ENCODE measurements around the gene EEF1AKMT3.

EEF1AKMT3 gene

GRCh38 chr12:57724003-57724935 is 48.1 kb upstream of the EEF1AKMT3 start:
- DNase-seq: no peak
- Histone ChIP-seq H3K4me2 (ENCODE audit: low read depth, low read length) (no peak overlapping the region), H3K79me2 (ENCODE audit: low read length) (no peaks in the 10 kb centered on the region), H3K36me3 (replicated peaks; ENCODE audit: insufficient read depth, low read length) (no peaks in the 10 kb centered on the region; the same call in 1 of the 2 replicates), H3F3A (ENCODE audit: insufficient read depth, low read length) (no peaks in the 10 kb centered on the region; the same call in 1 of the 2 replicates), H3K9me3 (replicated peaks; ENCODE audit: insufficient read depth, low read length) (no peaks in the 10 kb centered on the region), H3K27me3 (replicated peaks; ENCODE audit: insufficient read depth, low read length) (no peaks in the 10 kb centered on the region), H3K27ac (ENCODE audit: low read length) (no peak overlapping the region), H3K4me3 (ENCODE audit: low read length) (no peak overlapping the region), H2AFZ (ENCODE audit: low read length) (no peak overlapping the region), H3K4me1 (ENCODE audit: low read length) (no peaks in the 10 kb centered on the region), H3K9me2 (replicated peaks; ENCODE audit: insufficient read depth, low read length) (no peaks in the 10 kb centered on the region), H3K9ac (ENCODE audit: low read length) (no peak overlapping the region), H4K20me1 (ENCODE audit: insufficient read depth, low read length) (no peaks in the 10 kb centered on the region)
- TF ChIP-seq EZH2 (optimal IDR thresholded peaks at IDR 0.05; ENCODE audit: low read depth, low read length): no peak
- TF ChIP-seq CTCF (IDR thresholded peaks at IDR 0.05; ENCODE audit: low read length): no peak
- no peak for TF ChIP-seq EZH2phosphoT487 (IDR thresholded peaks at IDR 0.05; ENCODE audit: low read length)

- Histone ChIP-seq H2AFZ (ENCODE audit: low read length) (no peak overlapping the region), H3K36me3 (replicated peaks; ENCODE audit: insufficient read depth, low read length) (no peaks in the 10 kb centered on the region), H3K4me3 (ENCODE audit: low read length) (no peak overlapping the region), H3K4me1 (ENCODE audit: low read length) (no peaks in the 10 kb centered on the region), H3K9me2 (replicated peaks; ENCODE audit: insufficient read depth, low read length) (no peaks in the 10 kb centered on the region), H3K27me3 (replicated peaks; ENCODE audit: insufficient read depth, low read length) (no peaks in the 10 kb centered on the region), H3K9ac (ENCODE audit: low read length) (no peak overlapping the region), H3K79me2 (ENCODE audit: low read length) (no peaks in the 10 kb centered on the region), H3F3A (ENCODE audit: insufficient read depth, low read length) (no peaks in the 10 kb centered on the region; the same call in 1 of the 2 replicates), H4K20me1 (ENCODE audit: insufficient read depth, low read length) (no peaks in the 10 kb centered on the region), H3K27ac (ENCODE audit: low read length) (no peak overlapping the region), H3K9me3 (replicated peaks; ENCODE audit: insufficient read depth, low read length) (no peaks in the 10 kb centered on the region), H3K4me2 (ENCODE audit: low read depth, low read length) (no peak overlapping the region)
- TF ChIP-seq CTCF (IDR thresholded peaks at IDR 0.05; ENCODE audit: low read length) (no peak), EZH2 (optimal IDR thresholded peaks at IDR 0.05; ENCODE audit: low read depth, low read length) (no peak), EZH2phosphoT487 (IDR thresholded peaks at IDR 0.05; ENCODE audit: low read length) (no peak)
- no peak for DNase-seq
Measured at GRCh38 chr12:57724936-57725740, 47.3 kb upstream of the EEF1AKMT3 start.

GRCh38 chr12:57725851-57726150 is 46.6 kb upstream of the EEF1AKMT3 start:
- Histone ChIP-seq H3K27me3 (replicated peaks; ENCODE audit: insufficient read depth, low read length) (no peaks in the 10 kb centered on the region), H3K9me2 (replicated peaks; ENCODE audit: insufficient read depth, low read length) (no peaks in the 10 kb centered on the region), H3K4me3 (ENCODE audit: low read length) (no peak overlapping the region; the same call in 1 of the 2 replicates), H3K9ac (ENCODE audit: low read length) (no peak overlapping the region), H3K36me3 (replicated peaks; ENCODE audit: insufficient read depth, low read length) (no peaks in the 10 kb centered on the region), H3K79me2 (ENCODE audit: low read length) (no peaks in the 10 kb centered on the region), H4K20me1 (ENCODE audit: insufficient read depth, low read length) (no peaks in the 10 kb centered on the region), H3K4me1 (ENCODE audit: low read length) (no peaks in the 10 kb centered on the region), H3K27ac (ENCODE audit: low read length) (no peak overlapping the region), H3K9me3 (replicated peaks; ENCODE audit: insufficient read depth, low read length) (no peaks in the 10 kb centered on the region), H3F3A (ENCODE audit: insufficient read depth, low read length) (no peaks in the 10 kb centered on the region; the same call in 1 of the 2 replicates), H2AFZ (ENCODE audit: low read length) (no peak overlapping the region), H3K4me2 (ENCODE audit: low read depth, low read length) (peak overlapping the region; percentile 70; the same call in 1 of the 2 replicates)
- no peak for DNase-seq
- TF ChIP-seq CTCF (IDR thresholded peaks at IDR 0.05; ENCODE audit: low read length) (no peak), EZH2phosphoT487 (IDR thresholded peaks at IDR 0.05; ENCODE audit: low read length) (no peak), EZH2 (optimal IDR thresholded peaks at IDR 0.05; ENCODE audit: low read depth, low read length) (no peak)

Measured in MM.1S (cell line).